Measurements from ENCODE around the gene HIVEP3.

- TF ChIP-seq POLR2A (IDR thresholded peaks at IDR 0.05) (no peak), CTCF (IDR thresholded peaks at IDR 0.05) (no peak)
Observed at GRCh38 chr1:41464885-41465284, 453.8 kb downstream of the HIVEP3 start.
